Colonic mucosa (tissue), 4 donors: ENCODE measurements around the gene NPIPA1. TPM values are rescaled to one million over a fixed set of nuclear protein-coding genes. Genes with fewer than 3 reads are reported as not detected.
A peak's percentile ranks its signal among the peaks of the same experiment; 100 is the strongest.
"Not testable (repeated sequence)": the region's sequence is repeated elsewhere in the genome, so short reads cannot be mapped to it uniquely, and the experiment has no call there.

Source experiments
- DNase-seq: peaks from one replicate; pipeline ENCODE4 v3.0.0-alpha.2; 2020
- H3K27ac ChIP-seq: fragments of 200-600 bp; one replicate; pipeline ENCODE4 v1.8.0; 2021
- H3K27me3 ChIP-seq: fragments of 200-600 bp; one replicate; pipeline ENCODE4 v1.8.0; 2021
- H3K36me3 ChIP-seq: fragments of 200-600 bp; one replicate; pipeline ENCODE4 v1.8.0; 2021
- H3K4me1 ChIP-seq: fragments of 200-600 bp; one replicate; pipeline ENCODE4 v1.8.0; 2021; ENCODE audit warnings: mild to moderate bottlenecking
- H3K4me3 ChIP-seq: fragments of 200-600 bp; one replicate; pipeline ENCODE4 v1.8.0; 2021
- H3K9ac ChIP-seq, 2 donors: one replicate each; pipeline ENCODE4 v1.7.0; 2013; ENCODE audit warnings: control low read depth in 2 of 2, low read depth in 2 of 2, low read length in 2 of 2
- H3K9me3 ChIP-seq: fragments of 200-600 bp; one replicate; pipeline ENCODE4 v1.8.0; 2021
- intact Hi-C: fragments of 100-400 bp; cut with DNase I; formaldehyde crosslinking; loops from one replicate; pipeline ENCODE4 v1.14.1; 2022
- total RNA-seq, 2 donors: library from RNA; stranded (reverse); fragmentation: NEBNext Ultra II Directional in 1 of 2; extraction: Animal tissue kit (Norgen Biotek cat#: 25700) in 1 of 2; gene quantifications; one replicate each; pipeline ENCODE4 v1.2.1, GENCODE V29; 2021
- donor health status: healthy.
- donor health status: DM: no; HTN: no; CAD: no.
- donor health status: DM: no; HTN: no; CAD: no.

NPIPA1 gene
- total RNA-seq, 2 donors from 2014 or later = 32.8 to 74.3 TPM

GRCh38 chr16:14978908-14979307 is 41.7 kb downstream of the NPIPA1 start:
- Histone ChIP-seq H3K27ac (peak overlapping the region; percentile 77), H3K9ac (peak overlapping the region in 1 of 2 donors; percentile 8)
- H3K9me3 ChIP-seq, H3K27me3 ChIP-seq, H3K4me3 ChIP-seq, H3K36me3 ChIP-seq, DNase-seq, H3K4me1 ChIP-seq, intact Hi-C loops: not testable (repeated sequence)

GRCh38 chr16:14981234-14981633 is 44.0 kb downstream of the NPIPA1 start:
- H3K9me3 ChIP-seq, H3K9ac ChIP-seq, DNase-seq, H3K4me1 ChIP-seq, H3K4me3 ChIP-seq, intact Hi-C loops, H3K36me3 ChIP-seq, H3K27me3 ChIP-seq: not testable (repeated sequence)
- H3K27ac ChIP-seq = peak overlapping the region; percentile 77

- DNase-seq, H3K36me3 ChIP-seq, H3K4me3 ChIP-seq, H3K27ac ChIP-seq, H3K4me1 ChIP-seq, H3K9me3 ChIP-seq, intact Hi-C loops, H3K9ac ChIP-seq, H3K27me3 ChIP-seq: not testable (repeated sequence)
Measured at GRCh38 chr16:14982521-14982920, 45.3 kb downstream of the NPIPA1 start.

- H3K4me3 ChIP-seq, H3K9me3 ChIP-seq, H3K9ac ChIP-seq, DNase-seq, H3K27ac ChIP-seq, intact Hi-C loops, H3K4me1 ChIP-seq, H3K27me3 ChIP-seq, H3K36me3 ChIP-seq: not testable (repeated sequence)
Measured at GRCh38 chr16:14988092-14988491, 50.8 kb downstream of the NPIPA1 start.

GRCh38 chr16:14988661-14989191 is 51.5 kb downstream of the NPIPA1 start:
- H3K9ac ChIP-seq, H3K4me1 ChIP-seq, DNase-seq, H3K9me3 ChIP-seq, H3K36me3 ChIP-seq, H3K27ac ChIP-seq, H3K4me3 ChIP-seq, H3K27me3 ChIP-seq, intact Hi-C loops: not testable (repeated sequence)

- H3K36me3 ChIP-seq, H3K27ac ChIP-seq, H3K27me3 ChIP-seq, H3K9me3 ChIP-seq, H3K4me1 ChIP-seq, intact Hi-C loops, DNase-seq, H3K4me3 ChIP-seq: not testable (repeated sequence)
- peak overlapping the region in 1 of 2 donors; percentile 24 for H3K9ac ChIP-seq
Measured at GRCh38 chr16:14989291-14990281, 52.3 kb downstream of the NPIPA1 start.

GRCh38 chr16:14993277-14994151 is 56.3 kb downstream of the NPIPA1 start:
- DNase-seq, intact Hi-C loops, H3K9ac ChIP-seq, H3K27ac ChIP-seq, H3K9me3 ChIP-seq, H3K4me1 ChIP-seq, H3K36me3 ChIP-seq, H3K4me3 ChIP-seq, H3K27me3 ChIP-seq: not testable (repeated sequence)

GRCh38 chr16:14996702-14997101 is 59.5 kb downstream of the NPIPA1 start:
- intact Hi-C loops, H3K4me1 ChIP-seq, H3K9ac ChIP-seq, H3K27me3 ChIP-seq, DNase-seq, H3K36me3 ChIP-seq, H3K27ac ChIP-seq, H3K9me3 ChIP-seq, H3K4me3 ChIP-seq: not testable (repeated sequence)

GRCh38 chr16:14998300-14998699 is 61.1 kb downstream of the NPIPA1 start:
- H3K27me3 ChIP-seq, intact Hi-C loops, H3K36me3 ChIP-seq, H3K4me3 ChIP-seq, DNase-seq, H3K9ac ChIP-seq, H3K27ac ChIP-seq, H3K4me1 ChIP-seq, H3K9me3 ChIP-seq: not testable (repeated sequence)

GRCh38 chr16:14999845-15000244 is 62.6 kb downstream of the NPIPA1 start:
- Histone ChIP-seq H3K27ac (peak overlapping the region; percentile 69), H3K9ac (peak overlapping the region in 1 of 2 donors; percentile 26)
- H3K4me1 ChIP-seq, H3K27me3 ChIP-seq, intact Hi-C loops, H3K9me3 ChIP-seq, DNase-seq, H3K36me3 ChIP-seq, H3K4me3 ChIP-seq: not testable (repeated sequence)
